Measurements from ENCODE around the gene KLHL21.

DNA sequence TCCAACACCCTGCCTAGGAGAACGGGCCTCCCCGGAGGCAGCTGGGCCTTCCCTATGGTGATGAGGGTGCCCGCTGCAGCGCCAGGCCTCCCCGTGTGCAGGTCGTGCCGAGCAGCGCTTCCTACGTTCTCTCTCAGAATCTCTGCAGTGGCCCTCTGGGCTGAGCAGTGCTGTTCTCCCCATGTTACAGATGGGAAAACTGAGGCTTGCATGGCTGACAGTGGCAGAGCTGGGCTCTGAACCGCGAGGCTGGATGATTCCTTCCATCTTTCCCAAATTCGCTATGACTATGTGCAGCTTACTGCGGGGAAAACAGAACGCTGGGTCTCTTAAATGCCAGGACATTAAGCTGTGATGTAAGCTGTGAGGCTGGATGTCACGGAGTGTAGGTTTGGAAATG is 8.9 kb downstream of the KLHL21 start:
- TF ChIP-seq CTCF (conservative IDR thresholded peaks at IDR 0.05) (no peak), EZH2 (IDR thresholded peaks at IDR 0.05; ENCODE audit: low read depth) (no peak)

Data from PC-9 (cell line).